ENCODE data around the gene ATF4.

Gene ATF4

DNA sequence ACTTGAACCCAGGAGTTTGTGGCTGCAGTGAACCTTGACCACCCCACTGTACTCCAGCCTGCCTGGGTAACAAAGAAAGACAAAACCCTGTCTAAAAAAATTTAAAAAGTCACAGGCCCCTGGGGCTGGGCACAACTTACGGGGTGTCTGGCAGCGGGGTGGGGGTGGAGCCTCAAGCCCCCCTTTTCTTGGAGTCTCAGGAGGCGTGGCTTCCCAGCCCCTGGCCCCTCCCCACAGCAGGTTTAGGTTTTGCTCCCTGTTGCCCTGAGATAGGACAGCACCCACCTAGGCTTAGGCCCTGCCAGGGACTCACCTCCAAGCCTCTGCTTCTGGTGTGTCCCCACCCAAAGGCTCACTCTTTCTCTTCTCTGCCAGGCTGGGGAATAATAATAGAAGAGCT lies 41.1 kb upstream of the ATF4 start:
- no peaks in the 10 kb centered on the region for H3K27me3 Mint-ChIP-seq (ENCODE audit: low read depth)
- no peaks in the 10 kb centered on the region for H3K9me3 Mint-ChIP-seq
- no peak overlapping the region for H3K4me3 Mint-ChIP-seq
- peaks cover 27% of the 10 kb centered on the region for H3K4me1 Mint-ChIP-seq
- H3K36me3 Mint-ChIP-seq (ENCODE audit: low read depth): no peaks in the 10 kb centered on the region
- no peak overlapping the region for H3K27ac Mint-ChIP-seq
- TF ChIP-seq, protein P1, sequence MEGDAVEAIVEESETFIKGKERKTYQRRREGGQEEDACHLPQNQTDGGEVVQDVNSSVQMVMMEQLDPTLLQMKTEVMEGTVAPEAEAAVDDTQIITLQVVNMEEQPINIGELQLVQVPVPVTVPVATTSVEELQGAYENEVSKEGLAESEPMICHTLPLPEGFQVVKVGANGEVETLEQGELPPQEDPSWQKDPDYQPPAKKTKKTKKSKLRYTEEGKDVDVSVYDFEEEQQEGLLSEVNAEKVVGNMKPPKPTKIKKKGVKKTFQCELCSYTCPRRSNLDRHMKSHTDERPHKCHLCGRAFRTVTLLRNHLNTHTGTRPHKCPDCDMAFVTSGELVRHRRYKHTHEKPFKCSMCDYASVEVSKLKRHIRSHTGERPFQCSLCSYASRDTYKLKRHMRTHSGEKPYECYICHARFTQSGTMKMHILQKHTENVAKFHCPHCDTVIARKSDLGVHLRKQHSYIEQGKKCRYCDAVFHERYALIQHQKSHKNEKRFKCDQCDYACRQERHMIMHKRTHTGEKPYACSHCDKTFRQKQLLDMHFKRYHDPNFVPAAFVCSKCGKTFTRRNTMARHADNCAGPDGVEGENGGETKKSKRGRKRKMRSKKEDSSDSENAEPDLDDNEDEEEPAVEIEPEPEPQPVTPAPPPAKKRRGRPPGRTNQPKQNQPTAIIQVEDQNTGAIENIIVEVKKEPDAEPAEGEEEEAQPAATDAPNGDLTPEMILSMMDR (IDR thresholded peaks at IDR 0.05; ENCODE audit: unreplicated experiment in 3 of 3): no peak

DNA sequence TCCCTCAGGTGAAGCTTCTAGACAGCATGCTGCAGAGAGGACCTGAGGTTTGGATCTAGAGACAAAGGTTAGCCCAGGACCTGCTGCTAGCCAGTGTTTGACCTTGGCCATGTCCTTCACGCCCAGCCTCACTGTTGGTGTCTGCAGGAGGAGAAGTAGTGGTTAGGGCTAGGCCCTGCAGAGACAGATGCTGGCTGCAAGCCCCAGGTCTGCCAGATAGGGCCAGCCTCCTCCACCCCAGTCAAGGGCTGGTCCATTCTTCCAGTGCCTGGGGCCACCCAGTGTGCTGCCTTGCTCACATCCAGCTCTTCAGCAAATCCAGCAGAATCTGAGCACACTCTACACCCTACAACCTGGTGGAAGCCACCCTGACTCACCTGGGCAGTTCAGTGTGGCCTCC lies 39.8 kb upstream of the ATF4 start:
- Mint-ChIP-seq H3K4me1 (peaks cover 14% of the 10 kb centered on the region), H3K27me3 (ENCODE audit: low read depth) (no peaks in the 10 kb centered on the region), H3K9me3 (no peaks in the 10 kb centered on the region), H3K36me3 (ENCODE audit: low read depth) (no peaks in the 10 kb centered on the region), H3K4me3 (no peak overlapping the region), H3K27ac (no peak overlapping the region)
- TF ChIP-seq, protein P1 (IDR thresholded peaks at IDR 0.05; ENCODE audit: unreplicated experiment in 3 of 3): no peak

DNA sequence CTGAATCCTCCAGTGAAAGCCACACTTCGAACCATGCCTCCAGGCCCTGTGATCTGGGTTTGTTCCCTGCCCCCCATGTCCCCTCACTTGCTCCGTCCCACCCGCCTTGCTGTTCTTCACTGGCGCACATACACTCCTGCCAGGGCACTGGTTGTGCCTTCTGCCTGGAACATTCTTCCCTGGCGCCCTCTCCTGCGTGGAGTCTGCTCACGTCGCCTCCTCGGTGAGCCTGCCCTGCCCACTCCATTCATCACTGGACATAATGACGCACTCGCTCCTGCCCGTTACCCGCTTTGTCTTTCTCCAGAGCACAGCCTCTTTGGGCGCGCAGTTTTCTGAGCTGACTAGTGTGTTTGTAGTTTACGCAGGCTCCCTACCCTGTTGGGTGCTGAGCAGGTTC lies 39.3 kb upstream of the ATF4 start:
- no peak overlapping the region for H3K4me3 Mint-ChIP-seq
- peaks cover 9% of the 10 kb centered on the region for H3K4me1 Mint-ChIP-seq

DNA sequence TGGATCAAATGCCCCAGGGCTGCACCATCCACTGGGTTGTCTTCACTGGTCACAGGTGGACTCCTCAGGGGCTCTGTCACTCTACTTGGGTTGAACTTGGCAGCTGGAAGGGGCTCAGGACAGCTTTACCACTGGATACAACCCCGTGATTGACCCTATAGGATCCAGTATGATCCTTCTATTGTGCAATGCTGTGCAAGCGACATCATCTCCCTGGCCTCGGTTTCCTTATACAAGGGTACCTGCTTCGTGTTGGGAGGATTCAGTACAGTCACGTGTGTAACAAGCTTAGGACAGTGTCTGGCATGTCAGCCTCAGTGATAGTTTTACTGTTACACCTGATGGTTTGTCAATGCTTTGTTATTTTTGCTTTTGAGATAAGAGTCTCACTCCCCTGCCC lies 38.8 kb upstream of the ATF4 start:
- Mint-ChIP-seq H3K27me3 (ENCODE audit: low read depth) (no peaks in the 10 kb centered on the region), H3K9me3 (no peaks in the 10 kb centered on the region), H3K36me3 (ENCODE audit: low read depth) (no peaks in the 10 kb centered on the region), H3K4me1 (peaks cover 4% of the 10 kb centered on the region), H3K27ac (no peak overlapping the region), H3K4me3 (no peak overlapping the region)
- TF ChIP-seq, protein P1 (IDR thresholded peaks at IDR 0.05; ENCODE audit: unreplicated experiment in 3 of 3): no peak

More for the DNA sequence above, 39.3 kb upstream of the ATF4 start:
- H3K9me3 Mint-ChIP-seq: no peaks in the 10 kb centered on the region
- H3K27me3 Mint-ChIP-seq (ENCODE audit: low read depth): no peaks in the 10 kb centered on the region
- no peaks in the 10 kb centered on the region for H3K36me3 Mint-ChIP-seq (ENCODE audit: low read depth)
- peak overlapping the region in 1 of 3 experiments; percentile 70 for H3K27ac Mint-ChIP-seq
- TF ChIP-seq, protein P1 (IDR thresholded peaks at IDR 0.05; ENCODE audit: unreplicated experiment in 3 of 3): no peak

DNA sequence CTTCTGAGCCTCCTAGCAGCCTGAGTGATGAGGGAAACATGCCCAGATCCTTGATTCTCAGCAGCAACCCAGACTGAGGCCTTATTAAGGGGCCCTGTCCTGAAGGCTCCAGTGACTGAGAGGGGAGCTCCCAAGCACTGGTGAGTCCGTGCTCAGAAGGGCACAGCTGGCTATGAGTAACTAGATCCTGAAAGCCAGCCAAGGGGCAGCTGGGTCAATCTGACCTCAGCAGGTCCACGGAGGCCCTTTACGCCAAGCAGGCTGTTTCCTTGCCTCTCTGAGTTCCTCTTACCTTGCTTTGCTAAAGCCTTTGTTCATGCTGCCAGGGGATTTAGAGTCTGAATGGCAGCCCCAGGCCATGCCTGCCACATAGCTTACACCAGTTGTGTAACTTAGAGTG lies 37.6 kb upstream of the ATF4 start:
- H3K4me3 Mint-ChIP-seq: no peak overlapping the region
- H3K36me3 Mint-ChIP-seq (ENCODE audit: low read depth): no peaks in the 10 kb centered on the region
- H3K27ac Mint-ChIP-seq: no peak overlapping the region
- TF ChIP-seq, protein P1 (IDR thresholded peaks at IDR 0.05; ENCODE audit: unreplicated experiment in 3 of 3): no peak
- H3K27me3 Mint-ChIP-seq (ENCODE audit: low read depth): no peaks in the 10 kb centered on the region
- no peaks in the 10 kb centered on the region for H3K4me1 Mint-ChIP-seq
- no peaks in the 10 kb centered on the region for H3K9me3 Mint-ChIP-seq

DNA sequence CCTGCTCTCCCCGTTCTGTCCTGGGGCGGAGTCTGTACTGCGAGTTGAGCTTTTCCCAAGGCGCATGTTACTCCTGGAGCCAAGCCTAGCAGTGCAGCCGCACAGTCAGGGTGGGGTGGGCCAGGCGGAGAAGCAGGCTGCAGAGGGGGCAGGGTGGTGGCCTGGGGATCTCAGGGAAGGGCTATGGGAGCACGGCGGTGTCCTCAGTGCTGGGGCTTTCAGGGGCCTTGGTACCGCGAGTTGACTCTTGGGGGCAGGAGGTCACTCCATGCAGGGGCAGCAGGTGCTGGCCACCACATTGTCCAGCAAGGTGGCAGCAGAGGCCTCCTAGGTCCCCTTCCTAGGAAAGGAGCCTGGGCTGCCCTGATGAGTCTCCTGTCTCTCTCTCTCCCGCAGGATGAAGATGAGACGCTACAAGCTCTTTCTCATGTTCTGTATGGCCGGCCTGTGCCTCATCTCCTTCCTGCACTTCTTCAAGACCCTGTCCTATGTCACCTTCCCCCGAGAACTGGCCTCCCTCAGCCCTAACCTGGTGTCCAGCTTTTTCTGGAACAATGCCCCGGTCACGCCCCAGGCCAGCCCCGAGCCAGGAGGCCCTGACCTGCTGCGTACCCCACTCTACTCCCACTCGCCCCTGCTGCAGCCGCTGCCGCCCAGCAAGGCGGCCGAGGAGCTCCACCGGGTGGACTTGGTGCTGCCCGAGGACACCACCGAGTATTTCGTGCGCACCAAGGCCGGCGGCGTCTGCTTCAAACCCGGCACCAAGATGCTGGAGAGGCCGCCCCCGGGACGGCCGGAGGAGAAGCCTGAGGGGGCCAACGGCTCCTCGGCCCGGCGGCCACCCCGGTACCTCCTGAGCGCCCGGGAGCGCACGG lies 33.2 kb upstream of the ATF4 start:
- H3K9me3 Mint-ChIP-seq: no peaks in the 10 kb centered on the region
- H3K36me3 Mint-ChIP-seq (ENCODE audit: low read depth): peaks cover 15% of the 10 kb centered on the region
- no peak overlapping the region for H3K4me3 Mint-ChIP-seq
- H3K4me1 Mint-ChIP-seq: peaks cover 7% of the 10 kb centered on the region
- TF ChIP-seq, protein P1 (IDR thresholded peaks at IDR 0.05; ENCODE audit: unreplicated experiment in 3 of 3): no peak
- no peaks in the 10 kb centered on the region for H3K27me3 Mint-ChIP-seq (ENCODE audit: low read depth)
- H3K27ac Mint-ChIP-seq: no peak overlapping the region

Data from nephron (organoid).